K562 (cell line): ENCODE data around the gene NT5C1B. TPM values are rescaled to one million over a fixed set of nuclear protein-coding genes. Genes with fewer than 3 reads are reported as not detected.

Experiments used
- ATAC-seq: fragments of 200-7000 bp; cut with Tn5 transposase; 3 replicates; pipeline ENCODE4 v1.9.1; 2020; ENCODE audit warnings: moderate library complexity
- BruUV-seq: library from RNA; stranded (reverse); fragments of 400-500 nt; replicated peaks from 2 replicates; lab custom pipeline; 2021; lab: Mats Ljungman, UMichigan
- CTCF ChIA-PET: fragments of 300-600 bp; formaldehyde crosslinking; extraction: SDS; loops from one replicate; lab custom pipeline; 2021; ENCODE audit warnings: low intra/inter-chr PET ratio; lab: Yijun Ruan, JAX
- POLR2A ChIA-PET: fragments of 300-600, 350-650 bp; sonication (Branson Sonifier 250); formaldehyde crosslinking; extraction: SDS; loops from one replicate; lab custom pipeline; 2021; ENCODE audit warnings: antibody characterized with exemption, inconsistent platforms; lab: Yijun Ruan, JAX
- DNase-seq, 4 experiments: peaks; one replicate each; pipeline versions ENCODE4 v3.0.0 to v3.0.0-alpha.2; 2011 to 2018; ENCODE audit warnings: low spot score in 3 of 4, mixed read lengths in 3 of 4; ENCODE audit errors: extremely low read depth in 1 of 4
- FAIRE-seq: peaks from 2 replicates; lab custom pipeline; 2011; peaks lifted over from hg19 to GRCh38; lab: Jason Lieb, UNC
- H2AFZ ChIP-seq: 2 replicates; pipeline ENCODE4 v1.6.0; 2011; ENCODE audit warnings: low read depth, low read length, control low read depth, inconsistent platforms
- H3K27ac ChIP-seq: fragments of 200-600 bp; 3 replicates; pipeline ENCODE4 v1.8.0; 2011; ENCODE audit warnings: low read depth, mild to moderate bottlenecking, control low read depth, inconsistent platforms, low read length, moderate library complexity, mixed read lengths; ENCODE audit errors: extremely low read depth
- H3K27me3 ChIP-seq, 2 experiments: fragments of 300-600 bp in 1 of 2; 2 replicates in 1 of 2; 3 replicates in 1 of 2; pipeline versions ENCODE4 v1.6.0 to v1.8.0; 2011; ENCODE audit warnings: inconsistent platforms in 2 of 2, low read length in 2 of 2, mild to moderate bottlenecking in 1 of 2, mixed read lengths in 1 of 2, moderate library complexity in 1 of 2; ENCODE audit not compliant: control insufficient read depth in 2 of 2, insufficient read depth in 2 of 2
- H3K36me3 ChIP-seq: fragments of 300-600 bp; 3 replicates; pipeline ENCODE4 v1.8.0; 2011; ENCODE audit warnings: mild to moderate bottlenecking, low read length, inconsistent platforms; ENCODE audit not compliant: control insufficient read depth, insufficient read depth
- H3K4me1 ChIP-seq, 2 experiments: fragments of 200-600 bp in 1 of 2; replicated peaks in 1 of 2; 2 replicates in 1 of 2; 3 replicates in 1 of 2; pipeline versions ENCODE4 v1.5.1 to v1.8.0; 2011; ENCODE audit warnings: inconsistent platforms in 2 of 2, low read length in 2 of 2, mild to moderate bottlenecking in 1 of 2, mixed read lengths in 1 of 2, moderate library complexity in 1 of 2; ENCODE audit not compliant: control insufficient read depth in 2 of 2, insufficient read depth in 2 of 2
- H3K4me2 ChIP-seq: 2 replicates; pipeline ENCODE4 v1.6.1; 2011; ENCODE audit warnings: low read length, control low read depth, inconsistent platforms, mixed read lengths; ENCODE audit not compliant: insufficient read depth
- H3K4me3 ChIP-seq: fragments of 200-600 bp; sonication (generic), shearing (Covaris generic); 2 replicates; pipeline ENCODE4 v1.5.1; 2016; ENCODE audit warnings: control low read depth, inconsistent platforms
- H3K79me2 ChIP-seq: fragments of 200-600 bp; 3 replicates; pipeline ENCODE4 v1.8.0; 2011; ENCODE audit warnings: low read length, inconsistent platforms; ENCODE audit not compliant: control insufficient read depth, insufficient read depth
- H3K9ac ChIP-seq, 2 experiments: 2 replicates each; pipeline versions ENCODE4 v1.6.0 to v1.6.1; 2011; ENCODE audit warnings: low read depth in 2 of 2, low read length in 2 of 2, control low read depth in 1 of 2, inconsistent platforms in 1 of 2, mild to moderate bottlenecking in 1 of 2, mixed read lengths in 1 of 2; ENCODE audit not compliant: insufficient read depth in 1 of 2
- H3K9me1 ChIP-seq: one replicate; pipeline ENCODE4 v1.6.0; 2011; ENCODE audit warnings: inconsistent platforms, mild to moderate bottlenecking, low read length, moderate library complexity; ENCODE audit not compliant: control insufficient read depth, insufficient read depth
- H3K9me3 ChIP-seq: replicated peaks from 2 replicates; pipeline ENCODE4 v1.5.1; 2011; ENCODE audit warnings: low read depth, low read length, inconsistent platforms; ENCODE audit not compliant: control insufficient read depth, insufficient read depth
- H4K20me1 ChIP-seq: replicated peaks from 2 replicates; pipeline ENCODE4 v1.6.1; 2011; ENCODE audit warnings: low read length, inconsistent platforms, mixed read lengths; ENCODE audit not compliant: control insufficient read depth, insufficient read depth
- BCOR ChIP-seq: fragments of 450-650 bp; IDR thresholded peaks from 2 replicates; pipeline ENCODE4 v1.6.1; 2016
- BRD9 ChIP-seq: fragments of 450-650 bp; IDR thresholded peaks from 2 replicates; pipeline ENCODE4 v1.6.1; 2018; ENCODE audit warnings: low read depth; ENCODE audit not compliant: partially characterized antibody
- FOXJ3 ChIP-seq: sonication (generic); formaldehyde crosslinking; IDR thresholded peaks from 2 replicates; pipeline ENCODE4 v1.4.0; 2020; ENCODE audit warnings: mild to moderate bottlenecking, missing genetic modification reagents
- GATA2 ChIP-seq: sonication (generic); formaldehyde crosslinking; IDR thresholded peaks from 2 replicates; pipeline ENCODE4 v1.4.0; 2020; ENCODE audit warnings: mild to moderate bottlenecking, missing genetic modification reagents
- JUNB ChIP-seq: fragments of 450-650 bp; formaldehyde crosslinking; conservative IDR thresholded peaks from 2 replicates; pipeline ENCODE4 v1.4.0; 2020; ENCODE audit warnings: mild to moderate bottlenecking
- POLR2H ChIP-seq: IDR thresholded peaks from 2 replicates; pipeline ENCODE4 v1.6.1; 2016; ENCODE audit warnings: missing genetic modification characterization, low read depth, mild to moderate bottlenecking, control low read depth, missing compliant biosample characterization, moderate library complexity
- SRSF3 ChIP-seq: fragments of 200-400 bp; formaldehyde crosslinking; IDR thresholded peaks from 2 replicates; pipeline ENCODE4 v1.6.1; 2016; ENCODE audit warnings: mild to moderate bottlenecking, low read length, moderate library complexity; ENCODE audit not compliant: insufficient read depth
- SUPT5H ChIP-seq: fragments of 450-650 bp; IDR thresholded peaks from 2 replicates; pipeline ENCODE4 v1.6.1; 2016
- USF2 ChIP-seq: sonication (generic); formaldehyde crosslinking; IDR thresholded peaks from 2 replicates; pipeline ENCODE4 v1.5.0; 2020; ENCODE audit warnings: missing genetic modification reagents
- ZHX1 ChIP-seq: fragments of 150-350 bp; conservative IDR thresholded peaks from 2 replicates; pipeline ENCODE4 v1.6.1; 2014; ENCODE audit warnings: low read length
- ZNF384 ChIP-seq: IDR thresholded peaks from 2 replicates; pipeline ENCODE4 v1.6.1; 2012; ENCODE audit warnings: low read depth, low read length, improper control_type of control experiment
- WGBS: fragments of 100-300 bp; shearing (Covaris generic); methylation state at CpG from one replicate; pipeline ENCODE4 v1.1.6; 2016; ENCODE audit warnings: low coverage, mixed read lengths; ENCODE audit not compliant: insufficient coverage; ENCODE audit errors: missing lambda C conversion rate; 5-methylcytosine and 5-hydroxymethylcytosine counted together
- in situ Hi-C: fragments of 300-500 bp; cut with MboI; formaldehyde crosslinking; loops from 4 replicates; pipeline ENCODE4 v1.15.0; 2018; ENCODE audit warnings: inconsistent platforms, mixed read lengths
- intact Hi-C: fragments of 100-400 bp; cut with micrococcal nuclease; formaldehyde crosslinking; loops from 2 replicates; pipeline ENCODE4 v1.14.2; 2022
- polyA plus RNA-seq, 8 experiments: library from polyadenylated mRNA; depleted of rRNA in 4 of 8; stranded (reverse) in 5 of 8; unstranded in 3 of 8; fragments of >200 nt; fragmentation: Nextera tagmentation in 2 of 8; fragmentation: Illumina TruSeq in 1 of 8; extraction: Ambion mirVana in 2 of 8; extraction: Trizol in 1 of 8; gene quantifications; 2 replicates each; pipeline versions ENCODE4 v1.2.1 to v1.2.3, GENCODE V29; 2011 to 2014; ENCODE audit warnings: inconsistent platforms in 1 of 8, missing spikeins in 1 of 8
- total RNA-seq, 7 experiments: library from RNA; depleted of rRNA in 6 of 7; stranded (reverse); fragments of >200 nt in 6 of 7; fragmentation: Illumina TruSeq in 2 of 7; extraction: Trizol in 2 of 7; gene quantifications; 2 replicates each; pipeline versions ENCODE4 v1.2.1 to v1.2.3, GENCODE V29; 2011 to 2021; ENCODE audit warnings: low replicate concordance in 1 of 7

The NT5C1B gene
- total and polyA plus RNA-seq, 9 of the 15 experiments (the other 6 are each of a cell fraction or from before 2014, with no cell fraction given) = 0.07 TPM; not detected in 8

- FAIRE-seq (no peak), DNase-seq (no peak)
- Histone ChIP-seq H3K27me3 (no peaks in the 10 kb centered on the region), H3K4me2 (no peak overlapping the region), H3K9me3 (no peaks in the 10 kb centered on the region), H4K20me1 (no peaks in the 10 kb centered on the region), H3K4me1 (no peaks in the 10 kb centered on the region), H3K79me2 (no peaks in the 10 kb centered on the region), H3K9ac (no peak overlapping the region)
- ChIA-PET POLR2A (no interaction called here), CTCF (no interaction called here)
- intact Hi-C loops = no loop called here
- BruUV-seq = no TSS peak
- TF ChIP-seq GATA2 (no peak), SUPT5H (no peak), BCOR (no peak), ZHX1 (no peak), JUNB (CRISPR knock-in tag) (no peak), USF2 (CRISPR knock-in tag) (no peak), FOXJ3 (CRISPR knock-in tag) (no peak), SRSF3 (no peak), BRD9 (no peak), POLR2H (tag) (no peak), ZNF384 (no peak)
- TF ChIP-seq, all 486 proteins: peak for 0
- Histone ChIP-seq H3K36me3 (no peaks in the 10 kb centered on the region), H3K27ac (no peak overlapping the region), H3K4me3 (no peak overlapping the region), H2AFZ (no peak overlapping the region), H3K9me1 (no peaks in the 10 kb centered on the region)
- WGBS = 0% methylated on average over 2 of the region's 2 CpGs
- ATAC-seq = no peak
- in situ Hi-C loops = no loop called here
Measured at GRCh38 chr2:18604531-18604885, 15.1 kb upstream of the NT5C1B start.
